ENCODE results near the gene KIF16B.

DNA sequence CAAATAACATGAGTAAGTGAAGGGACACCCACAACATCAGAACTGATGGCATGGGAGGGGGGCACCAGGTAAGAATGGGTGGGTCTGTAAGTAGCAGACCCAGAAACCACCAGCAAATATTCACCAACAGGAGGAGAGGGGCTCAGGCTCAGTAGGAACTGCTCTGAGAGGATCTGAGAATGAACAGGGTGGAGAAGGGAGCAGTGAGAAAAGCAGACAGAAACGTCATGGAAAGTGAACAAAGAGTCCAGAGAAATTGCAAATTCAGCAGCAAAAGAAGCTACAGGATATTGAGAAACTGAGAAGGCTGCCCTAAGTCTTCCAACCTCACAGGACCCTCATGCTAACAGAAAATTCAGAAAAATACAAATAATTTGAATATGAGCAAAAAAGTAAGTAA is 121.3 kb downstream of the KIF16B start:
- TF ChIP-seq HMG20B (CRISPR knock-in tag; IDR thresholded peaks at IDR 0.05) (no peak), ZNF707 (CRISPR knock-in tag; conservative IDR thresholded peaks at IDR 0.05) (no peak), BHLHE40 (IDR thresholded peaks at IDR 0.05; ENCODE audit: low read length) (no peak), POLR2A (conservative IDR thresholded peaks at IDR 0.05) (no peak), DPF2 (IDR thresholded peaks at IDR 0.05) (no peak), IRF2 (CRISPR knock-in tag; IDR thresholded peaks at IDR 0.05) (no peak), HNRNPUL1 (IDR thresholded peaks at IDR 0.05; ENCODE audit: low read length) (no peak)
- TF ChIP-seq, protein P1, sequence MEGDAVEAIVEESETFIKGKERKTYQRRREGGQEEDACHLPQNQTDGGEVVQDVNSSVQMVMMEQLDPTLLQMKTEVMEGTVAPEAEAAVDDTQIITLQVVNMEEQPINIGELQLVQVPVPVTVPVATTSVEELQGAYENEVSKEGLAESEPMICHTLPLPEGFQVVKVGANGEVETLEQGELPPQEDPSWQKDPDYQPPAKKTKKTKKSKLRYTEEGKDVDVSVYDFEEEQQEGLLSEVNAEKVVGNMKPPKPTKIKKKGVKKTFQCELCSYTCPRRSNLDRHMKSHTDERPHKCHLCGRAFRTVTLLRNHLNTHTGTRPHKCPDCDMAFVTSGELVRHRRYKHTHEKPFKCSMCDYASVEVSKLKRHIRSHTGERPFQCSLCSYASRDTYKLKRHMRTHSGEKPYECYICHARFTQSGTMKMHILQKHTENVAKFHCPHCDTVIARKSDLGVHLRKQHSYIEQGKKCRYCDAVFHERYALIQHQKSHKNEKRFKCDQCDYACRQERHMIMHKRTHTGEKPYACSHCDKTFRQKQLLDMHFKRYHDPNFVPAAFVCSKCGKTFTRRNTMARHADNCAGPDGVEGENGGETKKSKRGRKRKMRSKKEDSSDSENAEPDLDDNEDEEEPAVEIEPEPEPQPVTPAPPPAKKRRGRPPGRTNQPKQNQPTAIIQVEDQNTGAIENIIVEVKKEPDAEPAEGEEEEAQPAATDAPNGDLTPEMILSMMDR (IDR thresholded peaks at IDR 0.05 in 2 of 3, conservative IDR thresholded peaks at IDR 0.05 in 1 of 3; ENCODE audit: insufficient read depth in 2 of 3, low read depth in 1 of 3, low read length in 3 of 3), result no peak
- TF ChIP-seq, protein P2, sequence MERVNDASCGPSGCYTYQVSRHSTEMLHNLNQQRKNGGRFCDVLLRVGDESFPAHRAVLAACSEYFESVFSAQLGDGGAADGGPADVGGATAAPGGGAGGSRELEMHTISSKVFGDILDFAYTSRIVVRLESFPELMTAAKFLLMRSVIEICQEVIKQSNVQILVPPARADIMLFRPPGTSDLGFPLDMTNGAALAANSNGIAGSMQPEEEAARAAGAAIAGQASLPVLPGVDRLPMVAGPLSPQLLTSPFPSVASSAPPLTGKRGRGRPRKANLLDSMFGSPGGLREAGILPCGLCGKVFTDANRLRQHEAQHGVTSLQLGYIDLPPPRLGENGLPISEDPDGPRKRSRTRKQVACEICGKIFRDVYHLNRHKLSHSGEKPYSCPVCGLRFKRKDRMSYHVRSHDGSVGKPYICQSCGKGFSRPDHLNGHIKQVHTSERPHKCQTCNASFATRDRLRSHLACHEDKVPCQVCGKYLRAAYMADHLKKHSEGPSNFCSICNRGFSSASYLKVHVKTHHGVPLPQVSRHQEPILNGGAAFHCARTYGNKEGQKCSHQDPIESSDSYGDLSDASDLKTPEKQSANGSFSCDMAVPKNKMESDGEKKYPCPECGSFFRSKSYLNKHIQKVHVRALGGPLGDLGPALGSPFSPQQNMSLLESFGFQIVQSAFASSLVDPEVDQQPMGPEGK (CRISPR knock-in tag; IDR thresholded peaks at IDR 0.05; ENCODE audit: borderline replicate concordance), result no peak
